Liver (tissue), 3 donors: ENCODE measurements around the gene SGK1.

ENCODE experiments used
- EGR1 ChIP-seq, 2 donors: IDR thresholded peaks; 2 replicates each; pipeline ENCODE4 v1.6.1; 2016 to 2018; ENCODE audit warnings: antibody characterized with exemption in 2 of 2, low read depth in 2 of 2
- HNF4A ChIP-seq, 2 donors: conservative IDR thresholded peaks; 2 replicates each; pipeline ENCODE4 v1.6.1; 2016; ENCODE audit warnings: antibody characterized with exemption in 2 of 2, mild to moderate bottlenecking in 2 of 2
- TAF1 ChIP-seq: conservative IDR thresholded peaks from 2 replicates; pipeline ENCODE4 v1.6.1; 2016; ENCODE audit warnings: antibody characterized with exemption, mild to moderate bottlenecking
- YY1 ChIP-seq: IDR thresholded peaks from 2 replicates; pipeline ENCODE4 v1.6.1; 2016; ENCODE audit warnings: antibody characterized with exemption, mild to moderate bottlenecking
- TF ChIP-seq, protein P1 (sequence below): IDR thresholded peaks from 2 replicates; pipeline ENCODE4 v1.6.1; 2016; ENCODE audit warnings: antibody characterized with exemption, mild to moderate bottlenecking
- TF ChIP-seq, protein P2 (sequence below): fragments of 150-350 bp; IDR thresholded peaks from 2 replicates; pipeline ENCODE4 v1.5.1; 2017; ENCODE audit warnings: improper control_type of control experiment, low read depth, low read length; ENCODE audit not compliant: missing input control
- donor health status: healthy.
- donor health status: healthy.

DNA sequence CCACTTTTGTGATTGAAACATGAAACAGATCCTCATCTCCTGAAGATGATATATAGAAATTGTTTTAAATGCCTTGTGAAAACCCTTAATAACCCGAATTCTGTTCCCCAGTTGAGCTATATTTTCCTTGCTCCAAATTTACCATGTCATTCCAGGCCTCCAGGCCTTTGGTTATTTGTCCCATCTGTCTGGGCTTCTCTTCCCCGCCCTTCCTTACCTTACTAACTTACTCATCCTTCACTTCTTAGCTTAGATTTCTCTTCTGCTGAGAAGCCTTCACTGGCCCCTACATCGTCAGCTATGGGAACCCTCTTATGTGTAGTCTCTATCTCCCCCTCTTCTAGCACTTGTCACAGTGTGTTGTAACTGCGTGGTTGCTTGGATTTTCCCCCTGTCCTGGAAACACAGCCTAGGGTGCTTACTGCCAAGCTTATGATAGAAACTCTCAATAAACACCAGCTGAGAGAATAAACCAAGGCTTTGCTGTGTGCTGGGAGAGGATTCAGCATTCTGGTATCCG, 68.6 kb downstream of the SGK1 start:
- TF ChIP-seq, protein P1, sequence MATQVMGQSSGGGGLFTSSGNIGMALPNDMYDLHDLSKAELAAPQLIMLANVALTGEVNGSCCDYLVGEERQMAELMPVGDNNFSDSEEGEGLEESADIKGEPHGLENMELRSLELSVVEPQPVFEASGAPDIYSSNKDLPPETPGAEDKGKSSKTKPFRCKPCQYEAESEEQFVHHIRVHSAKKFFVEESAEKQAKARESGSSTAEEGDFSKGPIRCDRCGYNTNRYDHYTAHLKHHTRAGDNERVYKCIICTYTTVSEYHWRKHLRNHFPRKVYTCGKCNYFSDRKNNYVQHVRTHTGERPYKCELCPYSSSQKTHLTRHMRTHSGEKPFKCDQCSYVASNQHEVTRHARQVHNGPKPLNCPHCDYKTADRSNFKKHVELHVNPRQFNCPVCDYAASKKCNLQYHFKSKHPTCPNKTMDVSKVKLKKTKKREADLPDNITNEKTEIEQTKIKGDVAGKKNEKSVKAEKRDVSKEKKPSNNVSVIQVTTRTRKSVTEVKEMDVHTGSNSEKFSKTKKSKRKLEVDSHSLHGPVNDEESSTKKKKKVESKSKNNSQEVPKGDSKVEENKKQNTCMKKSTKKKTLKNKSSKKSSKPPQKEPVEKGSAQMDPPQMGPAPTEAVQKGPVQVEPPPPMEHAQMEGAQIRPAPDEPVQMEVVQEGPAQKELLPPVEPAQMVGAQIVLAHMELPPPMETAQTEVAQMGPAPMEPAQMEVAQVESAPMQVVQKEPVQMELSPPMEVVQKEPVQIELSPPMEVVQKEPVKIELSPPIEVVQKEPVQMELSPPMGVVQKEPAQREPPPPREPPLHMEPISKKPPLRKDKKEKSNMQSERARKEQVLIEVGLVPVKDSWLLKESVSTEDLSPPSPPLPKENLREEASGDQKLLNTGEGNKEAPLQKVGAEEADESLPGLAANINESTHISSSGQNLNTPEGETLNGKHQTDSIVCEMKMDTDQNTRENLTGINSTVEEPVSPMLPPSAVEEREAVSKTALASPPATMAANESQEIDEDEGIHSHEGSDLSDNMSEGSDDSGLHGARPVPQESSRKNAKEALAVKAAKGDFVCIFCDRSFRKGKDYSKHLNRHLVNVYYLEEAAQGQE: no peak
- TF ChIP-seq TAF1: no peak
- no peak for TF ChIP-seq YY1
- TF ChIP-seq, protein P2, sequence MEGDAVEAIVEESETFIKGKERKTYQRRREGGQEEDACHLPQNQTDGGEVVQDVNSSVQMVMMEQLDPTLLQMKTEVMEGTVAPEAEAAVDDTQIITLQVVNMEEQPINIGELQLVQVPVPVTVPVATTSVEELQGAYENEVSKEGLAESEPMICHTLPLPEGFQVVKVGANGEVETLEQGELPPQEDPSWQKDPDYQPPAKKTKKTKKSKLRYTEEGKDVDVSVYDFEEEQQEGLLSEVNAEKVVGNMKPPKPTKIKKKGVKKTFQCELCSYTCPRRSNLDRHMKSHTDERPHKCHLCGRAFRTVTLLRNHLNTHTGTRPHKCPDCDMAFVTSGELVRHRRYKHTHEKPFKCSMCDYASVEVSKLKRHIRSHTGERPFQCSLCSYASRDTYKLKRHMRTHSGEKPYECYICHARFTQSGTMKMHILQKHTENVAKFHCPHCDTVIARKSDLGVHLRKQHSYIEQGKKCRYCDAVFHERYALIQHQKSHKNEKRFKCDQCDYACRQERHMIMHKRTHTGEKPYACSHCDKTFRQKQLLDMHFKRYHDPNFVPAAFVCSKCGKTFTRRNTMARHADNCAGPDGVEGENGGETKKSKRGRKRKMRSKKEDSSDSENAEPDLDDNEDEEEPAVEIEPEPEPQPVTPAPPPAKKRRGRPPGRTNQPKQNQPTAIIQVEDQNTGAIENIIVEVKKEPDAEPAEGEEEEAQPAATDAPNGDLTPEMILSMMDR: no peak
- no peak for TF ChIP-seq EGR1 (IDR thresholded peaks at IDR 0.05; ENCODE audit: low read depth in 2 of 2)
- TF ChIP-seq HNF4A (conservative IDR thresholded peaks at IDR 0.05): no peak
